H9 (cell line): ENCODE measurements around the gene ABCA6. TPM values are rescaled to one million over a fixed set of nuclear protein-coding genes. Genes with fewer than 3 reads are reported as not detected.
"Not testable (repeated sequence)": the region's sequence is repeated elsewhere in the genome, so short reads cannot be mapped to it uniquely, and the experiment has no call there.

ENCODE experiments used
- DNase-seq: peaks from one replicate; pipeline ENCODE4 v3.0.0-alpha.2; 2017
- H2AFZ ChIP-seq: one replicate; pipeline ENCODE4 v1.6.1; 2013; ENCODE audit warnings: mild to moderate bottlenecking, low read length, control low read depth, moderate library complexity
- H2AK5ac ChIP-seq: 2 replicates; pipeline ENCODE4 v1.6.1; 2013; ENCODE audit warnings: low read length, control low read depth, mixed read lengths; ENCODE audit not compliant: insufficient read length
- H2BK120ac ChIP-seq: one replicate; pipeline ENCODE4 v1.6.1; 2013; ENCODE audit warnings: low read depth, mild to moderate bottlenecking, low read length, control low read depth, inconsistent platforms; ENCODE audit not compliant: poor library complexity, severe bottlenecking
- H2BK12ac ChIP-seq: 2 replicates; pipeline ENCODE4 v1.6.1; 2013; ENCODE audit warnings: low read length, control low read depth, mixed read lengths, low read depth; ENCODE audit not compliant: insufficient read length
- H2BK15ac ChIP-seq: 2 replicates; pipeline ENCODE4 v1.6.1; 2013; ENCODE audit warnings: low read depth, low read length, control low read depth
- H2BK20ac ChIP-seq: one replicate; pipeline ENCODE4 v1.6.1; 2013; ENCODE audit warnings: low read depth, mild to moderate bottlenecking, low read length, control low read depth, inconsistent platforms; ENCODE audit not compliant: poor library complexity, severe bottlenecking
- H2BK5ac ChIP-seq: 2 replicates; pipeline ENCODE4 v1.6.1; 2013; ENCODE audit warnings: low read length, control low read depth, mixed read lengths; ENCODE audit not compliant: insufficient read length
- H3K14ac ChIP-seq: 2 replicates; pipeline ENCODE4 v1.6.1; 2013; ENCODE audit warnings: low read length, control low read depth; ENCODE audit not compliant: insufficient read depth
- H3K18ac ChIP-seq: 2 replicates; pipeline ENCODE4 v1.6.1; 2013; ENCODE audit warnings: low read depth, mild to moderate bottlenecking, mixed read lengths, low read length, control low read depth; ENCODE audit not compliant: insufficient read length
- H3K23ac ChIP-seq: 2 replicates; pipeline ENCODE4 v1.6.1; 2013; ENCODE audit warnings: low read length, control low read depth, mixed read lengths, low read depth; ENCODE audit not compliant: insufficient read length
- H3K23me2 ChIP-seq: 2 replicates; pipeline ENCODE4 v1.6.1; 2013; ENCODE audit warnings: low read depth, mild to moderate bottlenecking, mixed read lengths, low read length, control low read depth; ENCODE audit not compliant: insufficient read length, poor library complexity, severe bottlenecking
- H3K27ac ChIP-seq: 2 replicates; pipeline ENCODE4 v1.5.1; 2013; ENCODE audit warnings: low read length, control low read depth, mixed read lengths, low read depth; ENCODE audit not compliant: insufficient read length
- H3K27me3 ChIP-seq: 2 replicates; pipeline ENCODE4 v1.6.1; 2013; ENCODE audit warnings: low read length, control low read depth, inconsistent platforms; ENCODE audit not compliant: insufficient read depth
- H3K4ac ChIP-seq: 2 replicates; pipeline ENCODE4 v1.6.1; 2013; ENCODE audit warnings: low read depth, mild to moderate bottlenecking, control low read depth, inconsistent platforms, low read length, moderate library complexity
- H3K4me1 ChIP-seq: 2 replicates; pipeline ENCODE4 v1.6.1; 2013; ENCODE audit warnings: low read length, control low read depth, inconsistent platforms; ENCODE audit not compliant: insufficient read depth
- H3K4me2 ChIP-seq: 2 replicates; pipeline ENCODE4 v1.6.1; 2013; ENCODE audit warnings: low read length, control low read depth, mixed read lengths; ENCODE audit not compliant: insufficient read length, insufficient read depth
- H3K56ac ChIP-seq: 2 replicates; pipeline ENCODE4 v1.6.1; 2013; ENCODE audit warnings: low read depth, mild to moderate bottlenecking, mixed read lengths, low read length, control low read depth; ENCODE audit not compliant: insufficient read length
- H3K79me1 ChIP-seq: 2 replicates; pipeline ENCODE4 v1.6.1; 2013; ENCODE audit warnings: low read depth, mild to moderate bottlenecking, moderate library complexity, low read length, control low read depth, inconsistent platforms; ENCODE audit not compliant: insufficient read depth, poor library complexity, severe bottlenecking
- H3K79me2 ChIP-seq: 2 replicates; pipeline ENCODE4 v1.6.1; 2013; ENCODE audit warnings: low read length, control low read depth, inconsistent platforms; ENCODE audit not compliant: insufficient read depth
- H3K9ac ChIP-seq: 2 replicates; pipeline ENCODE4 v1.6.1; 2013; ENCODE audit warnings: low read length, control low read depth, mixed read lengths; ENCODE audit not compliant: insufficient read length; ENCODE audit errors: extremely low read depth
- H3K9me3 ChIP-seq: one replicate; pipeline ENCODE4 v1.6.1; 2013; ENCODE audit warnings: low read depth, low read length, inconsistent platforms; ENCODE audit not compliant: control insufficient read depth
- H3T11ph ChIP-seq: one replicate; pipeline ENCODE4 v1.6.1; 2013; ENCODE audit warnings: mild to moderate bottlenecking, low read length, control low read depth, inconsistent platforms
- H4K20me1 ChIP-seq: one replicate; pipeline ENCODE4 v1.6.1; 2013; ENCODE audit not compliant: control insufficient read depth, insufficient read length, insufficient read depth
- H4K5ac ChIP-seq: 2 replicates; pipeline ENCODE4 v1.6.1; 2013; ENCODE audit warnings: low read depth, mild to moderate bottlenecking, mixed read lengths, low read length, control low read depth; ENCODE audit not compliant: insufficient read length
- H4K8ac ChIP-seq: replicated peaks from 2 replicates; pipeline ENCODE4 v1.6.1; 2013; ENCODE audit warnings: low read length, control low read depth, mixed read lengths, low read depth; ENCODE audit not compliant: insufficient read length
- H4K91ac ChIP-seq: 2 replicates; pipeline ENCODE4 v1.6.1; 2013; ENCODE audit warnings: low read depth, mild to moderate bottlenecking, moderate library complexity, mixed read lengths, low read length, control low read depth; ENCODE audit not compliant: insufficient read length
- H3K27ac Mint-ChIP-seq, 3 experiments: 2 replicates in 2 of 3; 3 replicates in 1 of 3; pipeline ENCODE4 v1.8.0; 2020 to 2021; ENCODE audit warnings: mixed read lengths in 3 of 3, mild to moderate bottlenecking in 1 of 3, moderate library complexity in 1 of 3
- H3K27me3 Mint-ChIP-seq: 2 replicates; pipeline ENCODE4 v1.8.0; 2021; ENCODE audit warnings: low read depth, mild to moderate bottlenecking, moderate library complexity, mixed read lengths
- H3K36me3 Mint-ChIP-seq, 3 experiments: 2 replicates in 2 of 3; 3 replicates in 1 of 3; pipeline ENCODE4 v1.8.0; 2020 to 2021; ENCODE audit warnings: low read depth in 3 of 3, mixed read lengths in 3 of 3; ENCODE audit not compliant: insufficient read depth in 1 of 3
- H3K4me1 Mint-ChIP-seq, 2 experiments: 2 replicates each; pipeline ENCODE4 v1.8.0; 2020; ENCODE audit warnings: mixed read lengths in 2 of 2
- H3K4me3 Mint-ChIP-seq, 2 experiments: 2 replicates in 1 of 2; 3 replicates in 1 of 2; pipeline ENCODE4 v1.8.0; 2020 to 2021; ENCODE audit warnings: mild to moderate bottlenecking in 2 of 2, mixed read lengths in 2 of 2, moderate library complexity in 1 of 2
- H3K9me3 Mint-ChIP-seq, 2 experiments: 2 replicates in 1 of 2; 3 replicates in 1 of 2; pipeline ENCODE4 v1.8.0; 2020; ENCODE audit warnings: mild to moderate bottlenecking in 2 of 2, mixed read lengths in 2 of 2, moderate library complexity in 1 of 2
- total RNA-seq: library from RNA; stranded (reverse); gene quantifications from 2 replicates; pipeline ENCODE4 v1.2.1, GENCODE V29; 2021
- TF ChIP-seq, protein P1 (sequence below): fragments of 200-600 bp; sonication (generic); conservative IDR thresholded peaks from 3 replicates; pipeline ENCODE4 v1.8.0; 2021; ENCODE audit warnings: antibody characterized with exemption, mild to moderate bottlenecking

The ABCA6 gene
- total RNA-seq, 1 experiment from 2014 or later: not detected

DNA sequence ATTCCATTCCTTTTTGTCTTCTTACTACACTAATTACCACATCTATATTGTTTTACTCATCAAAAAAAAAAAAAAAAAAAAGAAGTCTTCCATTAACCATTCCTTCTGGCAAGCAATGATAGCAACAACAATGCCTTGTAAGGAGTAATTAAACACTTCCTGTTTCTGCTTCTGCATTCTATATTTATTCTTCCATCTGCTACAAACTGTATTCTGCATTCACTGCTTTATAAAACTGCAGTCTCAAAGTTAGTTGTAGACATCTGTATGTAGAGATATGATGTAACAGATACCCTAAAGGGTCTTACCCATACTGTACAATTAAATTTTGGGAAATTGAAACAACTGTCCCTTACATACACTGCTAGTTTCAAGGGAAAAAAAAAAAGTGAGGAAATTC, 28.7 kb upstream of the ABCA6 start:
- Histone ChIP-seq H3K4me1 (no peaks in the 10 kb centered on the region), H4K8ac (no peak overlapping the region), H3T11ph (no peak overlapping the region), H2BK5ac (no peak overlapping the region), H3K27ac (no peak overlapping the region), H3K56ac (no peak overlapping the region), H3K14ac (no peak overlapping the region), H3K9ac (no peak overlapping the region), H4K20me1 (no peaks in the 10 kb centered on the region), H3K23ac (no peak overlapping the region), H4K91ac (no peak overlapping the region), H3K4ac (no peak overlapping the region), H3K27me3 (no peaks in the 10 kb centered on the region), H3K18ac (no peak overlapping the region), H2AK5ac (no peak overlapping the region), H3K23me2 (no peaks in the 10 kb centered on the region), H3K4me2 (no peak overlapping the region), H4K5ac (no peak overlapping the region), H3K79me1 (no peaks in the 10 kb centered on the region), H2BK12ac (no peak overlapping the region), H2BK120ac (no peak overlapping the region), H3K79me2 (no peaks in the 10 kb centered on the region), H2AFZ (no peak overlapping the region), H2BK15ac (no peak overlapping the region), H3K9me3 (no peaks in the 10 kb centered on the region), H2BK20ac (no peak overlapping the region)
- Mint-ChIP-seq H3K36me3 (no peaks in the 10 kb centered on the region), H3K9me3 (no peaks in the 10 kb centered on the region), H3K4me3 (no peak overlapping the region), H3K4me1 (no peaks in the 10 kb centered on the region), H3K27ac (no peak overlapping the region), H3K27me3 (no peaks in the 10 kb centered on the region)
- TF ChIP-seq, protein P1, sequence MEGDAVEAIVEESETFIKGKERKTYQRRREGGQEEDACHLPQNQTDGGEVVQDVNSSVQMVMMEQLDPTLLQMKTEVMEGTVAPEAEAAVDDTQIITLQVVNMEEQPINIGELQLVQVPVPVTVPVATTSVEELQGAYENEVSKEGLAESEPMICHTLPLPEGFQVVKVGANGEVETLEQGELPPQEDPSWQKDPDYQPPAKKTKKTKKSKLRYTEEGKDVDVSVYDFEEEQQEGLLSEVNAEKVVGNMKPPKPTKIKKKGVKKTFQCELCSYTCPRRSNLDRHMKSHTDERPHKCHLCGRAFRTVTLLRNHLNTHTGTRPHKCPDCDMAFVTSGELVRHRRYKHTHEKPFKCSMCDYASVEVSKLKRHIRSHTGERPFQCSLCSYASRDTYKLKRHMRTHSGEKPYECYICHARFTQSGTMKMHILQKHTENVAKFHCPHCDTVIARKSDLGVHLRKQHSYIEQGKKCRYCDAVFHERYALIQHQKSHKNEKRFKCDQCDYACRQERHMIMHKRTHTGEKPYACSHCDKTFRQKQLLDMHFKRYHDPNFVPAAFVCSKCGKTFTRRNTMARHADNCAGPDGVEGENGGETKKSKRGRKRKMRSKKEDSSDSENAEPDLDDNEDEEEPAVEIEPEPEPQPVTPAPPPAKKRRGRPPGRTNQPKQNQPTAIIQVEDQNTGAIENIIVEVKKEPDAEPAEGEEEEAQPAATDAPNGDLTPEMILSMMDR: no peak
- no peak for DNase-seq

DNA sequence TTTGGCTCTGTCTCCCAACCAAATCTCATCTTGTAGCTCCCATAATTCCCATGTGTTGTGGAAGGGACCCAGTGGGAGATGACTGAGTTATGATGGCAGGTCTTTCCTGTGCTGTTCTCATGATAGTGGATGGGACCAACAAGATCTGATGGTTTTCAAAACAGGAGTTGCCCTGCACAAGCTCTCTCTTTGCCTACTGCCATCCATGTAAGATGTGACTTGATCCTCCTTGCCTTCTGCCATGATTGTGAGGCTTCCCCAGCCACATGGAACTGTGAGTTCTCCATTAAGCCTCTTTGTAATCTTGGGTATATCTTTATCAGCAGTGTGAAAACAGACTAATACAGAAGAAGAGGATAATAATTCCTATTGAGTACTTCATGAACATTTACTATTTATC, 26.9 kb upstream of the ABCA6 start:
- not testable (repeated sequence) for H3K4me1 ChIP-seq, H3K36me3 Mint-ChIP-seq, H3K27ac Mint-ChIP-seq, H3K4me3 Mint-ChIP-seq, H3K79me2 ChIP-seq, H3K23me2 ChIP-seq, H2BK15ac ChIP-seq, H3K18ac ChIP-seq, H2AK5ac ChIP-seq, H4K8ac ChIP-seq, H3K4me1 Mint-ChIP-seq, H2BK12ac ChIP-seq, H2AFZ ChIP-seq, H3K9me3 ChIP-seq, H3K9ac ChIP-seq, H2BK20ac ChIP-seq, H3T11ph ChIP-seq, H4K91ac ChIP-seq, H3K14ac ChIP-seq, H3K4me2 ChIP-seq, H3K56ac ChIP-seq, H3K9me3 Mint-ChIP-seq, H2BK5ac ChIP-seq, H3K23ac ChIP-seq, H3K27ac ChIP-seq, H3K79me1 ChIP-seq, H3K4ac ChIP-seq, H3K27me3 ChIP-seq, H2BK120ac ChIP-seq, H4K5ac ChIP-seq, H3K27me3 Mint-ChIP-seq, DNase-seq, H4K20me1 ChIP-seq
